Endothelial cell of umbilical vein (primary cell): ENCODE measurements around the gene OGFOD2. TPM values are rescaled to one million over a fixed set of nuclear protein-coding genes. Genes with fewer than 3 reads are reported as not detected.

Source experiments
- BruUV-seq: library from RNA; stranded (reverse); fragments of 400-500 nt; replicated peaks from 2 replicates; lab custom pipeline; 2021; lab: Mats Ljungman, UMichigan
- CTCF ChIA-PET: fragments of 300-600, 350-600 bp; sonication (Branson Sonifier 250); formaldehyde crosslinking; loops from one replicate; lab custom pipeline; 2021; ENCODE audit warnings: antibody characterized with exemption, inconsistent platforms; lab: Charles Lee
- POLR2A ChIA-PET: fragments of 300-600, 350-600 bp; sonication (Branson Sonifier 250); formaldehyde crosslinking; loops from one replicate; lab custom pipeline; 2021; ENCODE audit warnings: antibody characterized with exemption, inconsistent platforms; lab: Charles Lee
- DNase-seq: peaks from one replicate; pipeline ENCODE4 v3.0.0-alpha.2; 2011; ENCODE audit warnings: low read depth, low spot score
- FAIRE-seq: peaks from 2 replicates; lab custom pipeline; 2011; peaks lifted over from hg19 to GRCh38; lab: Jason Lieb, UNC
- H2AFZ ChIP-seq: 2 replicates; pipeline ENCODE4 v1.6.0; 2012; ENCODE audit warnings: low read depth, low read length, control low read depth, inconsistent platforms
- H3K27ac ChIP-seq: 2 replicates; pipeline ENCODE4 v1.5.1; 2011; ENCODE audit warnings: low read depth, mild to moderate bottlenecking, control low read depth, low read length, moderate library complexity; ENCODE audit not compliant: insufficient read depth
- H3K27me3 ChIP-seq, 2 experiments: 2 replicates each; pipeline versions ENCODE4 v1.6.0 to v1.6.1; 2011; ENCODE audit warnings: low read length in 2 of 2, mixed read lengths in 1 of 2; ENCODE audit not compliant: control insufficient read depth in 2 of 2, insufficient read depth in 2 of 2
- H3K36me3 ChIP-seq, 2 experiments: 2 replicates in 1 of 2; 3 replicates in 1 of 2; pipeline ENCODE4 v1.5.1; 2011; ENCODE audit warnings: low read length in 2 of 2, mild to moderate bottlenecking in 1 of 2, moderate library complexity in 1 of 2; ENCODE audit not compliant: control insufficient read depth in 2 of 2, insufficient read depth in 2 of 2; ENCODE audit errors: extremely low read depth in 1 of 2
- H3K4me1 ChIP-seq: 3 replicates; pipeline ENCODE4 v1.5.1; 2011; ENCODE audit warnings: mild to moderate bottlenecking, low read length; ENCODE audit not compliant: control insufficient read depth, insufficient read depth; ENCODE audit errors: extremely low read depth
- H3K4me2 ChIP-seq: 2 replicates; pipeline ENCODE4 v1.6.1; 2011; ENCODE audit warnings: low read length, control low read depth, mixed read lengths; ENCODE audit not compliant: insufficient read depth
- H3K4me3 ChIP-seq, 3 experiments: fragments of 200-600 bp in 1 of 3; sonication (generic), shearing (Covaris generic) in 1 of 3; replicated peaks in 1 of 3; 2 replicates each; pipeline ENCODE4 v1.5.1; 2011 to 2016; ENCODE audit warnings: control low read depth in 3 of 3, low read length in 3 of 3, mild to moderate bottlenecking in 2 of 3, inconsistent platforms in 1 of 3, low read depth in 1 of 3, moderate library complexity in 1 of 3; ENCODE audit not compliant: insufficient read depth in 1 of 3
- H3K79me2 ChIP-seq: 2 replicates; pipeline ENCODE4 v1.6.0; 2012; ENCODE audit warnings: low read length, inconsistent platforms; ENCODE audit not compliant: control insufficient read depth, insufficient read depth
- H3K9ac ChIP-seq: replicated peaks from 2 replicates; pipeline ENCODE3; 2011; ENCODE audit warnings: low read length, control low read depth; ENCODE audit not compliant: insufficient read depth; ENCODE audit errors: extremely low read depth
- H3K9me1 ChIP-seq: replicated peaks from 3 replicates; pipeline ENCODE4 v1.6.0; 2011; ENCODE audit warnings: mild to moderate bottlenecking, low read length; ENCODE audit not compliant: control insufficient read depth, insufficient read depth; ENCODE audit errors: extremely low read depth
- H3K9me3 ChIP-seq: replicated peaks from 2 replicates; pipeline ENCODE4 v1.5.1; 2012; ENCODE audit warnings: low read length, inconsistent platforms; ENCODE audit not compliant: control insufficient read depth, insufficient read depth
- H4K20me1 ChIP-seq: replicated peaks from 2 replicates; pipeline ENCODE3; 2011; ENCODE audit warnings: mild to moderate bottlenecking, low read length; ENCODE audit not compliant: control insufficient read depth, insufficient read depth; ENCODE audit errors: extremely low read depth
- EZH2 ChIP-seq: IDR thresholded peaks from 2 replicates; pipeline ENCODE4 v1.6.1; 2012; ENCODE audit warnings: borderline replicate concordance, low read depth, mild to moderate bottlenecking, moderate library complexity, low read length, inconsistent platforms; ENCODE audit not compliant: severe bottlenecking
- FOS ChIP-seq: IDR thresholded peaks from 2 replicates; pipeline ENCODE4 v1.6.1; 2011; ENCODE audit warnings: mild to moderate bottlenecking, low read length, moderate library complexity, borderline replicate concordance; ENCODE audit not compliant: insufficient read depth
- GATA2 ChIP-seq: IDR thresholded peaks from 2 replicates; pipeline ENCODE4 v1.7.0; 2011; ENCODE audit warnings: low read depth, mild to moderate bottlenecking, moderate library complexity, mixed read lengths, low read length; ENCODE audit not compliant: insufficient read length, insufficient read depth
- JUN ChIP-seq: IDR thresholded peaks from 2 replicates; pipeline ENCODE4 v1.6.1; 2011; ENCODE audit warnings: borderline replicate concordance, low read depth; ENCODE audit not compliant: insufficient read length, insufficient read depth
- MYC ChIP-seq: IDR thresholded peaks from one replicate; pipeline ENCODE4 v1.6.1; 2011; ENCODE audit warnings: mild to moderate bottlenecking, low read depth, low read length
- POLR2A ChIP-seq: IDR thresholded peaks from 2 replicates; pipeline ENCODE4 v1.6.1; 2012; ENCODE audit warnings: low read depth, mild to moderate bottlenecking, control low read depth, low read length
- POLR2AphosphoS5 ChIP-seq: IDR thresholded peaks from 2 replicates; pipeline ENCODE4 v1.6.1; 2012; ENCODE audit warnings: low read depth, mild to moderate bottlenecking, control low read depth, low read length, moderate library complexity; ENCODE audit not compliant: insufficient read depth
- dilution Hi-C: fragments of 300-500 bp; cut with MboI; formaldehyde crosslinking; loops from one replicate; pipeline ENCODE4 v1.15.0; 2019; ENCODE audit warnings: low sequenced_read_pairs; ENCODE audit not compliant: extremely low pct_ligation_motif_present
- intact Hi-C: fragments of 100-400 bp; cut with micrococcal nuclease; formaldehyde crosslinking; loops from one replicate; pipeline ENCODE4 v1.10.0; 2022
- polyA plus RNA-seq, 4 experiments: library from polyadenylated mRNA; depleted of rRNA in 3 of 4; stranded (reverse) in 3 of 4; unstranded in 1 of 4; fragments of >200 nt; gene quantifications; 2 replicates each; pipeline versions ENCODE4 v1.2.1 to v1.2.3, GENCODE V29; 2011 to 2012; ENCODE audit warnings: missing spikeins in 1 of 4
- total RNA-seq: library from RNA; stranded (reverse); gene quantifications from 2 replicates; pipeline ENCODE4 v1.2.3, GENCODE V29; 2021
- TF ChIP-seq, protein P1 (sequence below): IDR thresholded peaks from 2 replicates; pipeline ENCODE4 v1.6.1; 2011; ENCODE audit not compliant: insufficient read depth, insufficient read length
- TF ChIP-seq, protein P2 (sequence below), 2 donors: IDR thresholded peaks; 1 replicate in 1 of 2; 2 replicates in 1 of 2; pipeline ENCODE4 v1.5.1; 2011; ENCODE audit warnings: low read length in 2 of 2, mild to moderate bottlenecking in 2 of 2, moderate library complexity in 2 of 2, control low read depth in 1 of 2, inconsistent platforms in 1 of 2, low read depth in 1 of 2; ENCODE audit not compliant: insufficient read depth in 1 of 2; ENCODE audit errors: extremely low read depth in 1 of 2

The OGFOD2 gene
- total and polyA plus RNA-seq, 2 donors (not counting 3 experiments of a cell fraction or from before 2014, with no cell fraction given) = 16.8 to 24.1 TPM

DNA sequence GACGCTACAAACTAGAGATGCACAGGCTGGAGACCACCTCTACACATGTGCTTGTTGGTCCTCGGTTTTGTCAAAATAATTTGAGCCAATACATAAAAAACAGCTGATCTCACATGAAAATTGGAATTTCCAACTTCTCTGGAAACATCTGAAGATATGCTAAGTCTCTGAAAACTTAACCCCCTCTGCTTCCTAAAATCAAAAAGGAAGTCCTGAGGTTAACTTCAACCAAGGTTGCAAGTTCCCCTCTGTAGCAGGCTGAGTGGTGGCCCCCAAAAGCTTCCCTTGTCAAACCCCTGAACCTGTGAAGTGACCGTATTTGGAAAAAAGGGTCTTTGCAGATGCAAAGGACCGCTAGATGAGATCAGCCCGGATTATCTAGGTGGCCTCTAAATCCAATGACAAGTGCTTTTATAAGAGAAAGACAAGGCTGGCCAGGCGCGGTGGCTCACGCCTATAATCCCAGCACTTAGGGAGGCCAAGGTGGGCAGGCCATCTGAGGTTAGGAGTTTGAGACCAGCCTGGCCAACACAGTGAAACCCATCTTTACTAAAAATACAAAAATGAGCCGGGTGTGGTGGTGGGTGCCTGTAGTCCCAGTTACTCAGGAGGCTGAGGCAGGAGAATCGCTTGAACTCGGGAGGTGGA lies 47.2 kb upstream of the OGFOD2 start:
- DNase-seq (no peak), FAIRE-seq (no peak)
- H3K4me3 ChIP-seq = no peak overlapping the region
- H3K9me3 ChIP-seq = no peaks in the 10 kb centered on the region
- intact Hi-C loops (no loop called here), dilution Hi-C loops (no loop called here)
- H3K27ac ChIP-seq = no peak overlapping the region
- no peaks in the 10 kb centered on the region for H3K9me1 ChIP-seq
- no peak for TF ChIP-seq JUN
- no peaks in the 10 kb centered on the region for H3K79me2 ChIP-seq
- H3K27me3 ChIP-seq = no peaks in the 10 kb centered on the region
- H3K4me2 ChIP-seq = no peak overlapping the region
- H3K4me1 ChIP-seq = no peaks in the 10 kb centered on the region
- CTCF ChIA-PET = no interaction called here
- no peaks in the 10 kb centered on the region for H4K20me1 ChIP-seq
- POLR2A ChIA-PET = no interaction called here
- H3K36me3 ChIP-seq = no peaks in the 10 kb centered on the region
- H2AFZ ChIP-seq = no peak overlapping the region
- H3K9ac ChIP-seq = no peak overlapping the region
- no TSS peak for BruUV-seq

DNA sequence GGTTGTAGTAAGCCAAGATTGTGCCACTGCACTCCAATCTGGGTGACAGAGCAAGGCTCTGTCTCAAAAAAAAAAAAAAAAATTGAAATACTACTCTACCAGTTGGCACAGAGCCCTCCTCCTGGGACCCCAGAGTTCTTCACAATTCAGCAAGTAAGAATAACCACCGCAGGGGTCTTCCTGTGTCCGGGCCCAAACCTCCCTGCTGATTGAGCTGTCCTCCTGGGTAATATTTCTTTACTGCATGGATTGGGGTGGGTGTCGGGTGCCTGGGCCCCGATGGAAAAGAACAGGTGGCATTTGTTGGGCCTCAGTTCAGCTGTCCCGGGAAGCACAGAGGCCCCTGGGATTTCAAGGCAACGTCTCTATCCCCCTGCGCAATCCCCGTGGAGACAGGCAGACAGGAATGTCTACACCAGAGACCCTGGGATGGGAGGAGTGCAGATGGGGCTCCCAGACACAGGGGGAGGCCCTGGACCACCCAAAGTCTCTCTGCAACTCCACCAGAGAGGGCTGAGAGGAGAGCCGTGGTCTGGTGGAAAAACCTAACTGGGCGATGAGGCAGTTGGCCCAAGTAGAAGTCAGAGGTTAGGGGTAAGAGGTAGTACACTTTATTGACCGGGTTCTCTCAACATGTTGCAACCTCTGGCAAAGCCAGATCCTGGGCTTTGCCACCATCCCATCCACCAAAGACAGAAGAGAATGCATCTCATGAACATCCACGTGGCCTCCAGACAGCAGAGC lies 46.5 kb upstream of the OGFOD2 start:
- ChIA-PET POLR2A (no interaction called here), CTCF (no interaction called here)
- Histone ChIP-seq H3K9me3 (no peaks in the 10 kb centered on the region), H3K9me1 (no peaks in the 10 kb centered on the region), H3K36me3 (no peaks in the 10 kb centered on the region), H3K4me2 (no peak overlapping the region), H3K9ac (no peak overlapping the region), H3K27ac (no peak overlapping the region), H3K27me3 (no peaks in the 10 kb centered on the region), H4K20me1 (no peaks in the 10 kb centered on the region), H3K4me3 (no peak overlapping the region), H3K79me2 (no peaks in the 10 kb centered on the region), H3K4me1 (no peaks in the 10 kb centered on the region), H2AFZ (no peak overlapping the region)
- FAIRE-seq (no peak), DNase-seq (no peak)
- intact Hi-C loops (no loop called here), dilution Hi-C loops (no loop called here)
- TF ChIP-seq GATA2 = no peak
- TF ChIP-seq POLR2AphosphoS5 = no peak
- no peak for TF ChIP-seq FOS
- no peak for TF ChIP-seq JUN
- TF ChIP-seq, protein P1, sequence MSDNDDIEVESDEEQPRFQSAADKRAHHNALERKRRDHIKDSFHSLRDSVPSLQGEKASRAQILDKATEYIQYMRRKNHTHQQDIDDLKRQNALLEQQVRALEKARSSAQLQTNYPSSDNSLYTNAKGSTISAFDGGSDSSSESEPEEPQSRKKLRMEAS = no peak
- TF ChIP-seq MYC = no peak
- no peak for TF ChIP-seq POLR2A
- TF ChIP-seq EZH2 = no peak
- TF ChIP-seq, protein P2, sequence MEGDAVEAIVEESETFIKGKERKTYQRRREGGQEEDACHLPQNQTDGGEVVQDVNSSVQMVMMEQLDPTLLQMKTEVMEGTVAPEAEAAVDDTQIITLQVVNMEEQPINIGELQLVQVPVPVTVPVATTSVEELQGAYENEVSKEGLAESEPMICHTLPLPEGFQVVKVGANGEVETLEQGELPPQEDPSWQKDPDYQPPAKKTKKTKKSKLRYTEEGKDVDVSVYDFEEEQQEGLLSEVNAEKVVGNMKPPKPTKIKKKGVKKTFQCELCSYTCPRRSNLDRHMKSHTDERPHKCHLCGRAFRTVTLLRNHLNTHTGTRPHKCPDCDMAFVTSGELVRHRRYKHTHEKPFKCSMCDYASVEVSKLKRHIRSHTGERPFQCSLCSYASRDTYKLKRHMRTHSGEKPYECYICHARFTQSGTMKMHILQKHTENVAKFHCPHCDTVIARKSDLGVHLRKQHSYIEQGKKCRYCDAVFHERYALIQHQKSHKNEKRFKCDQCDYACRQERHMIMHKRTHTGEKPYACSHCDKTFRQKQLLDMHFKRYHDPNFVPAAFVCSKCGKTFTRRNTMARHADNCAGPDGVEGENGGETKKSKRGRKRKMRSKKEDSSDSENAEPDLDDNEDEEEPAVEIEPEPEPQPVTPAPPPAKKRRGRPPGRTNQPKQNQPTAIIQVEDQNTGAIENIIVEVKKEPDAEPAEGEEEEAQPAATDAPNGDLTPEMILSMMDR (IDR thresholded peaks at IDR 0.05; ENCODE audit: extremely low read depth in 1 of 2, insufficient read depth in 1 of 2, low read depth in 1 of 2, low read length in 2 of 2) = no peak
- BruUV-seq = no TSS peak
